HepG2 (cell line): ENCODE results near the gene FEM1B. TPM values are rescaled to one million over a fixed set of nuclear protein-coding genes. Genes with fewer than 3 reads are reported as not detected.

Experiments
- ARID2 ChIP-seq: sonication (generic); formaldehyde crosslinking; IDR thresholded peaks from 2 replicates; pipeline ENCODE4 v1.8.1; 2022; ENCODE audit warnings: mild to moderate bottlenecking, missing genetic modification reagents, borderline replicate concordance
- ETV5 ChIP-seq: IDR thresholded peaks from 2 replicates; pipeline ENCODE4 v1.6.1; 2018; ENCODE audit warnings: missing biosample characterization, missing genetic modification reagents, inconsistent platforms, borderline replicate concordance
- NKX3-1 ChIP-seq: sonication (generic); formaldehyde crosslinking; IDR thresholded peaks from 2 replicates; pipeline ENCODE4 v1.5.0; 2020; ENCODE audit warnings: missing genetic modification reagents
- RBM22 ChIP-seq: fragments of 200-400 bp; formaldehyde crosslinking; optimal IDR thresholded peaks from 2 replicates; pipeline ENCODE3; 2017; ENCODE audit warnings: mild to moderate bottlenecking, low read length, moderate library complexity
- RXRA ChIP-seq: sonication (generic); formaldehyde crosslinking; IDR thresholded peaks from 2 replicates; pipeline ENCODE4 v1.5.1; 2020; ENCODE audit warnings: missing genetic modification reagents
- SALL1 ChIP-seq: sonication (generic); formaldehyde crosslinking; IDR thresholded peaks from 2 replicates; pipeline ENCODE4 v1.8.0; 2022; ENCODE audit warnings: mild to moderate bottlenecking, missing genetic modification reagents
- SAP130 ChIP-seq: IDR thresholded peaks from 2 replicates; pipeline ENCODE4 v1.6.1; 2016; ENCODE audit warnings: low read depth
- SNAI1 ChIP-seq: sonication (generic); formaldehyde crosslinking; IDR thresholded peaks from 2 replicates; pipeline ENCODE4 v1.5.0; 2020; ENCODE audit warnings: mild to moderate bottlenecking, missing genetic modification reagents, borderline replicate concordance
- SP1 ChIP-seq, 2 experiments: fragments of 450-650 bp in 1 of 2; sonication (generic) in 1 of 2; formaldehyde crosslinking in 1 of 2; IDR thresholded peaks; 2 replicates each; pipeline versions ENCODE4 v1.4.0 to v1.6.1; 2016 to 2020; ENCODE audit warnings: missing genetic modification reagents in 1 of 2
- SP5 ChIP-seq: IDR thresholded peaks from 2 replicates; pipeline ENCODE4 v1.6.1; 2016; ENCODE audit warnings: low read depth, borderline replicate concordance
- SRSF9 ChIP-seq: fragments of 200-400 bp; formaldehyde crosslinking; IDR thresholded peaks from 2 replicates; pipeline ENCODE4 v1.6.1; 2018; ENCODE audit warnings: borderline replicate concordance, mild to moderate bottlenecking, low read depth, low read length; ENCODE audit not compliant: insufficient read depth, poor library complexity, severe bottlenecking
- TAF1 ChIP-seq: sonication (generic); formaldehyde crosslinking; IDR thresholded peaks from 2 replicates; pipeline ENCODE4 v1.4.0; 2020; ENCODE audit warnings: missing genetic modification reagents
- XBP1 ChIP-seq: sonication (generic); formaldehyde crosslinking; IDR thresholded peaks from 2 replicates; pipeline ENCODE4 v1.5.0; 2020; ENCODE audit warnings: missing genetic modification reagents
- YEATS2 ChIP-seq: sonication (generic); formaldehyde crosslinking; IDR thresholded peaks from 2 replicates; pipeline ENCODE4 v1.4.0; 2020; ENCODE audit warnings: missing genetic modification reagents, borderline replicate concordance
- ZNF251 ChIP-seq: sonication (generic); formaldehyde crosslinking; IDR thresholded peaks from 2 replicates; pipeline ENCODE4 v1.9.0; 2021; ENCODE audit warnings: mild to moderate bottlenecking, missing genetic modification reagents
- ZNF34 ChIP-seq: sonication (generic); formaldehyde crosslinking; IDR thresholded peaks from 2 replicates; pipeline ENCODE4 v1.4.0; 2020; ENCODE audit warnings: mild to moderate bottlenecking, missing genetic modification reagents, borderline replicate concordance
- ZNF549 ChIP-seq: sonication (generic); formaldehyde crosslinking; IDR thresholded peaks from 2 replicates; pipeline ENCODE4 v1.5.0; 2020; ENCODE audit warnings: missing genetic modification reagents
- ZNF562 ChIP-seq: sonication (generic); formaldehyde crosslinking; IDR thresholded peaks from 2 replicates; pipeline ENCODE4 v1.8.0; 2022; ENCODE audit warnings: missing genetic modification reagents, borderline replicate concordance
- ZNF598 ChIP-seq: sonication (generic); formaldehyde crosslinking; IDR thresholded peaks from 2 replicates; pipeline ENCODE4 v1.5.1; 2020; ENCODE audit warnings: mild to moderate bottlenecking, missing genetic modification reagents, borderline replicate concordance
- polyA plus RNA-seq, 8 experiments: library from polyadenylated mRNA; depleted of rRNA in 3 of 8; stranded (reverse) in 7 of 8; unstranded in 1 of 8; fragments of >200 nt; fragmentation: Illumina TruSeq in 4 of 8; extraction: Trizol in 4 of 8; gene quantifications; 2 replicates each; pipeline versions ENCODE4 v1.2.1 to v1.2.3, GENCODE V29; 2011 to 2016; ENCODE audit warnings: low read depth in 4 of 8, missing spikeins in 1 of 8, mixed read lengths in 1 of 8; ENCODE audit not compliant: insufficient read depth in 1 of 8
- total RNA-seq, 5 experiments: library from RNA; depleted of rRNA; stranded (reverse); fragments of >200 nt; fragmentation: Illumina TruSeq; extraction: Trizol; gene quantifications; 2 replicates each; pipeline ENCODE4 v1.2.3, GENCODE V29; 2016; ENCODE audit warnings: low read depth in 1 of 5
- TF ChIP-seq, protein P1 (sequence below), 2 experiments: sonication (generic) in 1 of 2; formaldehyde crosslinking in 1 of 2; IDR thresholded peaks; 2 replicates each; pipeline versions ENCODE4 v1.5.1 to v1.6.1; 2011 to 2020; ENCODE audit warnings: borderline replicate concordance in 1 of 2, low read depth in 1 of 2, low read length in 1 of 2, mild to moderate bottlenecking in 1 of 2, missing genetic modification reagents in 1 of 2, moderate library complexity in 1 of 2
- TF ChIP-seq, protein P2 (sequence below): sonication (generic); formaldehyde crosslinking; IDR thresholded peaks from 2 replicates; pipeline ENCODE4 v1.5.1; 2020; ENCODE audit warnings: mild to moderate bottlenecking, missing genetic modification reagents, borderline replicate concordance
- TF ChIP-seq, protein P3 (sequence below): sonication (generic); formaldehyde crosslinking; IDR thresholded peaks from 2 replicates; pipeline ENCODE4 v1.4.0; 2020; ENCODE audit warnings: mild to moderate bottlenecking, missing genetic modification reagents
- TF ChIP-seq, protein P4 (sequence below): sonication (generic); formaldehyde crosslinking; IDR thresholded peaks from 2 replicates; pipeline ENCODE4 v1.4.0; 2020; ENCODE audit warnings: mild to moderate bottlenecking, missing genetic modification reagents

The FEM1B gene
- total and polyA plus RNA-seq, 2 of the 13 experiments (the other 11 are each of a cell fraction or from before 2014, with no cell fraction given): 38.1 to 40.0 TPM

DNA sequence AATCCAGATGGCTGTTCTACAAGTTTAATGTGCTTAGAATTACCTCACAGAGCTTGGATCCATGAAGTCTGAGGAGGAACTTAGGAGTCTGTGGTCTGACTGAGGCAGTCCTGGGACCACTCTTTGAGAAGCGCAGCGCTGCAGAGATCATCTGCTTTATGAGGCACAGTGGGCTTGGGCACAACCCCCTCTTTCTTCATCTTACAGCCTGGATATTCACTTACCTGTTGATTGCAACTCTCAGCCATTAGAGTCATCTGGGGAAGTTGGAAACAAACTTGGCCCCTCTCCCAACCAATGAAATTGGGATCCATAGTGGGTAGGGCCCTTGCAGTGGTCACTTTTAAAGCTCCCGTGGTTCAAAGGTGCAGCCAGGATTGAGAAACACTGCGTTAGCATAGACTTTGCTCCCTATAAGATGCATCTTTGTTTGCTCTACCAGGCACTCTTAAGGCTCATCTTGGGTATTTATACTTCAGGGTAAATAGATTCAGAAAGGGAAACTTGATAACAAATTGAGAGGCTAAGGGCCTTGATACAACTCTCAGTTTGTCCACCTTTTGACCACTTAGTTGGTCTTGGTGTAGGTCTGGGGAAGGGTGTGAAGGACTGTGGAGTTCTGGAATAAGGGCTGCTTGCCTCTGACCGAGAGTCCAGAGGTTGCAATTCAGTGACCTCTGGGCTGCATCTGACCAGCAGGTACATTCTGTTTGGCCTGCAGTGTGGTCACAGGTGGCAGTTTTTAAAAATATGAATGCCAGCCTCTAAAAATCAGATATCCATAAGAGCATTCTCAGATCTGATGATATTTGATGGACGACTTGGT lies 22.8 kb downstream of the FEM1B start (continued):
- TF ChIP-seq, protein P1, sequence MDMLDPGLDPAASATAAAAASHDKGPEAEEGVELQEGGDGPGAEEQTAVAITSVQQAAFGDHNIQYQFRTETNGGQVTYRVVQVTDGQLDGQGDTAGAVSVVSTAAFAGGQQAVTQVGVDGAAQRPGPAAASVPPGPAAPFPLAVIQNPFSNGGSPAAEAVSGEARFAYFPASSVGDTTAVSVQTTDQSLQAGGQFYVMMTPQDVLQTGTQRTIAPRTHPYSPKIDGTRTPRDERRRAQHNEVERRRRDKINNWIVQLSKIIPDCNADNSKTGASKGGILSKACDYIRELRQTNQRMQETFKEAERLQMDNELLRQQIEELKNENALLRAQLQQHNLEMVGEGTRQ (IDR thresholded peaks at IDR 0.05; ENCODE audit: low read depth, low read length): no peak
- TF ChIP-seq, protein P1 (CRISPR knock-in tag; IDR thresholded peaks at IDR 0.05; ENCODE audit: borderline replicate concordance): no peak
- no peak for TF ChIP-seq XBP1 (CRISPR knock-in tag)
- TF ChIP-seq ZNF562 (CRISPR knock-in tag): no peak
- TF ChIP-seq, protein P2, sequence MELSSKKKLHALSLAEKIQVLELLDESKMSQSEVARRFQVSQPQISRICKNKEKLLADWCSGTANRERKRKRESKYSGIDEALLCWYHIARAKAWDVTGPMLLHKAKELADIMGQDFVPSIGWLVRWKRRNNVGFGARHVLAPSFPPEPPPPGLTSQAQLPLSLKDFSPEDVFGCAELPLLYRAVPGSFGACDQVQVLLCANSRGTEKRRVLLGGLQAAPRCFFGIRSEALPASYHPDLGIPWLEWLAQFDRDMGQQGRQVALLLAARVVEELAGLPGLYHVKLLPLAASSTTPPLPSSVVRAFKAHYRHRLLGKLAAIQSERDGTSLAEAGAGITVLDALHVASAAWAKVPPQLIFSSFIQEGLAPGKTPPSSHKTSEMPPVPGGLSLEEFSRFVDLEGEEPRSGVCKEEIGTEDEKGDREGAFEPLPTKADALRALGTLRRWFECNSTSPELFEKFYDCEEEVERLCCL (CRISPR knock-in tag): no peak
- TF ChIP-seq ARID2 (CRISPR knock-in tag): no peak
- no peak for TF ChIP-seq ZNF34 (CRISPR knock-in tag)
- no peak for TF ChIP-seq NKX3-1 (CRISPR knock-in tag)
- TF ChIP-seq SNAI1 (CRISPR knock-in tag): peak; percentile 52; the same call in 1 of the 2 replicates
- no peak for TF ChIP-seq TAF1 (CRISPR knock-in tag)
- TF ChIP-seq SAP130 (CRISPR knock-in tag): peak; percentile 30
- TF ChIP-seq, protein P3, sequence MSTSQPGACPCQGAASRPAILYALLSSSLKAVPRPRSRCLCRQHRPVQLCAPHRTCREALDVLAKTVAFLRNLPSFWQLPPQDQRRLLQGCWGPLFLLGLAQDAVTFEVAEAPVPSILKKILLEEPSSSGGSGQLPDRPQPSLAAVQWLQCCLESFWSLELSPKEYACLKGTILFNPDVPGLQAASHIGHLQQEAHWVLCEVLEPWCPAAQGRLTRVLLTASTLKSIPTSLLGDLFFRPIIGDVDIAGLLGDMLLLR: no peak
- no peak for TF ChIP-seq SP1 (IDR thresholded peaks at IDR 0.05)
- TF ChIP-seq SP1 (CRISPR knock-in tag; IDR thresholded peaks at IDR 0.05): no peak
- no peak for TF ChIP-seq SRSF9
- no peak for TF ChIP-seq RBM22
- TF ChIP-seq RXRA (CRISPR knock-in tag): peak; percentile 30; the same call in 1 of the 2 replicates
- TF ChIP-seq ZNF251 (CRISPR knock-in tag): no peak
- TF ChIP-seq YEATS2 (CRISPR knock-in tag): no peak
- TF ChIP-seq ETV5: no peak
- TF ChIP-seq, protein P4, sequence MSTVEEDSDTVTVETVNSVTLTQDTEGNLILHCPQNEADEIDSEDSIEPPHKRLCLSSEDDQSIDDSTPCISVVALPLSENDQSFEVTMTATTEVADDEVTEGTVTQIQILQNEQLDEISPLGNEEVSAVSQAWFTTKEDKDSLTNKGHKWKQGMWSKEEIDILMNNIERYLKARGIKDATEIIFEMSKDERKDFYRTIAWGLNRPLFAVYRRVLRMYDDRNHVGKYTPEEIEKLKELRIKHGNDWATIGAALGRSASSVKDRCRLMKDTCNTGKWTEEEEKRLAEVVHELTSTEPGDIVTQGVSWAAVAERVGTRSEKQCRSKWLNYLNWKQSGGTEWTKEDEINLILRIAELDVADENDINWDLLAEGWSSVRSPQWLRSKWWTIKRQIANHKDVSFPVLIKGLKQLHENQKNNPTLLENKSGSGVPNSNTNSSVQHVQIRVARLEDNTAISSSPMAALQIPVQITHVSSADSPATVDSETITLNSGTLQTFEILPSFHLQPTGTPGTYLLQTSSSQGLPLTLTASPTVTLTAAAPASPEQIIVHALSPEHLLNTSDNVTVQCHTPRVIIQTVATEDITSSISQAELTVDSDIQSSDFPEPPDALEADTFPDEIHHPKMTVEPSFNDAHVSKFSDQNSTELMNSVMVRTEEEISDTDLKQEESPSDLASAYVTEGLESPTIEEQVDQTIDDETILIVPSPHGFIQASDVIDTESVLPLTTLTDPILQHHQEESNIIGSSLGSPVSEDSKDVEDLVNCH: no peak
- no peak for TF ChIP-seq ZNF598 (CRISPR knock-in tag)
- no peak for TF ChIP-seq ZNF549 (CRISPR knock-in tag)
- TF ChIP-seq SALL1 (CRISPR knock-in tag): peak; percentile 70
- no peak for TF ChIP-seq SP5
